Epithelial cell of proximal tubule (primary cell): ENCODE results near the gene ABCB8. TPM values are rescaled to one million over a fixed set of nuclear protein-coding genes. Genes with fewer than 3 reads are reported as not detected.

Experiments used
- DNase-seq: peaks from one replicate; pipeline ENCODE4 v3.0.0-alpha.2; 2011; ENCODE audit warnings: low read depth
- H3K4me3 ChIP-seq: 2 replicates; pipeline ENCODE4 v1.5.1; 2011; ENCODE audit warnings: low read depth, mild to moderate bottlenecking, low read length
- total RNA-seq: library from RNA; depleted of rRNA; stranded (reverse); fragments of >200 nt; gene quantifications from 2 replicates; pipeline ENCODE4 v1.2.3, GENCODE V29; 2015
- TF ChIP-seq, protein P1 (sequence below): conservative IDR thresholded peaks from 2 replicates; pipeline ENCODE4 v1.5.1; 2012; ENCODE audit warnings: low read depth, mild to moderate bottlenecking, low read length

ABCB8 gene
- total RNA-seq, 1 donor from 2014 or later = 31.8 TPM

- TF ChIP-seq, protein P1, sequence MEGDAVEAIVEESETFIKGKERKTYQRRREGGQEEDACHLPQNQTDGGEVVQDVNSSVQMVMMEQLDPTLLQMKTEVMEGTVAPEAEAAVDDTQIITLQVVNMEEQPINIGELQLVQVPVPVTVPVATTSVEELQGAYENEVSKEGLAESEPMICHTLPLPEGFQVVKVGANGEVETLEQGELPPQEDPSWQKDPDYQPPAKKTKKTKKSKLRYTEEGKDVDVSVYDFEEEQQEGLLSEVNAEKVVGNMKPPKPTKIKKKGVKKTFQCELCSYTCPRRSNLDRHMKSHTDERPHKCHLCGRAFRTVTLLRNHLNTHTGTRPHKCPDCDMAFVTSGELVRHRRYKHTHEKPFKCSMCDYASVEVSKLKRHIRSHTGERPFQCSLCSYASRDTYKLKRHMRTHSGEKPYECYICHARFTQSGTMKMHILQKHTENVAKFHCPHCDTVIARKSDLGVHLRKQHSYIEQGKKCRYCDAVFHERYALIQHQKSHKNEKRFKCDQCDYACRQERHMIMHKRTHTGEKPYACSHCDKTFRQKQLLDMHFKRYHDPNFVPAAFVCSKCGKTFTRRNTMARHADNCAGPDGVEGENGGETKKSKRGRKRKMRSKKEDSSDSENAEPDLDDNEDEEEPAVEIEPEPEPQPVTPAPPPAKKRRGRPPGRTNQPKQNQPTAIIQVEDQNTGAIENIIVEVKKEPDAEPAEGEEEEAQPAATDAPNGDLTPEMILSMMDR = no peak
- no peak for DNase-seq
- no peak overlapping the region for H3K4me3 ChIP-seq
These were observed 30.4 kb upstream of the ABCB8 start for GRCh38 chr7:150997817-150998216.

- no peak overlapping the region for H3K4me3 ChIP-seq
- TF ChIP-seq, protein P1 = no peak
- no peak for DNase-seq
These were observed 29.9 kb upstream of the ABCB8 start for GRCh38 chr7:150998341-150998740.

DNA sequence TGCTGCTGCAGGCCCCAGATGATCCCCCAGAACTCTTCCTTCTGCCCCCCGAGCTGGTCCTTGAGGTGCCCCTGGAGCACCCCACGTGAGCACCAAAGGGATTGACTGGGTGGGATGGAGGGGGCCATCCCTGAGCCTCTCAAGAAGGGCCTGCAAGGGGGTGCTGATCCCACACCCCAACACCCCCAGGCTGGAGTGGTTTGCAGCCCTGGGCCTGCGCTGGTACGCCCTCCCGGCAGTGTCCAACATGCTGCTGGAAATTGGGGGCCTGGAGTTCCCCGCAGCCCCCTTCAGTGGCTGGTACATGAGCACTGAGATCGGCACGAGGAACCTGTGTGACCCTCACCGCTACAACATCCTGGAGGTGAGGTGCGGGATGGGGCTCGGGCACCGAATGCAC is 29.2 kb upstream of the ABCB8 start:
- H3K4me3 ChIP-seq = no peak overlapping the region
- no peak for DNase-seq
- TF ChIP-seq, protein P1 = no peak

DNA sequence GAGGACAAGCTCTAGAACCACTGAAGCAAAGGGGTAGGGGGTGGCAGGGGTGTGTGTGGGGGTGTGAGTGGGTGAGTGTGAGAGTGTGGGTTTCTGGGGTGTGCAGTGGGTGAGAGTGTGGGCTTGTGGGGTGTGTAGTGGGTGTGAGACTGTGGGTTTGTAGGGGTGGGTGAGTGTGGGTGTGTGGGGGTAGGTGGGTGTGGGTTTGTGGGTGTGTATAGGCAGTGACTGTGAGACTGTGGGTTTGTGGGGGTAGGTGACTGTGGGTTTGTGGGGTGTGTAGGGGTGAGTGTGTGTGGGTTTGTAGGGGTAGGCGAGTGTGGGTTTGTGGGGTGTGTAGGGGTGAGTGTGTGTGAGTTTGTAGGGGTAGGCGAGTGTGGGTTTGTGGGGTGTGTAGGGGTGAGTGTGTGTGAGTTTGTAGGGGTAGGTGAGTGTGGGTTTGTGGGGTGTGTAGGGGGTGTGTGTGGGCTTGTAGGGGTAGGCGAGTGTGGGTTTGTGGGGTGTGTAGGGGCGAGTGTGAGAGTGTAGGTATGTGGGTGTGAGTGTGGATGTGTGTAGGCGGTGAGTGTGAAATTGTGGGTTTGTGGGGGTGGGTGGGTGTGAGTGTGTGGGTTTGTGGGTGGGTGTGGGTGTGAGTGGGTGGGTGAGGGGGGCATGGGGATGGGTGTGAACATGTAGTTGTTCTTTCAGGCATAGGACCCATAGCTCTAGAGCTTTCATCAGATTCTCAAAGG is 28.6 kb upstream of the ABCB8 start:
- DNase-seq = no peak

DNA sequence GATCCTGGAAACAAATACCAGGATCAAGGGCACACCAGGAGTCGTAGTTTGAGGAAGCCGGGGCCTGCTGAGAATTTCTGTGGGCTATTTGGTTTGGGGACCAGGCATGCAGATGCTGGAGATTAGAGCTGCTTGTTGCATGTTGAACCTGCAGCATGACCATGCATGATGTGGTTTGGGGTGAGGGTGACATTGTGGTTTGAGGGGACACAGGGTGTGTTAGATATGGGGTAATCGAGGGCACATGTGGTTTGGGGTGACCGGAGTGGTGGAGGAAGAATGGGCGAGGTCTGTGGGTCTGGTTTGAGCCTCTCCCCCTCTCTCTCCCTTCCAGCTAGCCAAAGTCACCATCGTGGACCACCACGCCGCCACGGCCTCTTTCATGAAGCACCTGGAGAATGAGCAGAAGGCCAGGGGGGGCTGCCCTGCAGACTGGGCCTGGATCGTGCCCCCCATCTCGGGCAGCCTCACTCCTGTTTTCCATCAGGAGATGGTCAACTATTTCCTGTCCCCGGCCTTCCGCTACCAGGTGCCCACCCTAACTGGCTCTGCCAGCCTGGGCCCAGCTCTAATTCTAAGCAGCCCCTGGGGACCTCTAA is 27.3 kb upstream of the ABCB8 start:
- TF ChIP-seq, protein P1 = no peak
- DNase-seq = no peak
- no peak overlapping the region for H3K4me3 ChIP-seq

More for the DNA sequence above, 28.6 kb upstream of the ABCB8 start:
- TF ChIP-seq, protein P1 = no peak
- H3K4me3 ChIP-seq = no peak overlapping the region

GRCh38 chr7:151001546-151001945 is 26.7 kb upstream of the ABCB8 start:
- DNase-seq = no peak
- H3K4me3 ChIP-seq = no peak overlapping the region
- TF ChIP-seq, protein P1 = no peak

- TF ChIP-seq, protein P1 = no peak
- H3K4me3 ChIP-seq = no peak overlapping the region
- DNase-seq = no peak
These were observed 24.7 kb upstream of the ABCB8 start for GRCh38 chr7:151003572-151003971.
